HepG2 (cell line): ENCODE results near the gene KLHL11. TPM values are rescaled to one million over a fixed set of nuclear protein-coding genes. Genes with fewer than 3 reads are reported as not detected.
A peak's percentile ranks its signal among the peaks of the same experiment; 100 is the strongest.

Experiments used
- BCL6 ChIP-seq: IDR thresholded peaks from 2 replicates; pipeline ENCODE4 v1.6.1; 2016; ENCODE audit warnings: missing genetic modification reagents, missing compliant biosample characterization
- CC2D1A ChIP-seq: sonication (generic); formaldehyde crosslinking; IDR thresholded peaks from 2 replicates; pipeline ENCODE4 v1.8.1; 2023; ENCODE audit warnings: mild to moderate bottlenecking, missing genetic modification reagents
- EP300 ChIP-seq, 3 experiments: sonication (generic) in 1 of 3; formaldehyde crosslinking in 1 of 3; IDR thresholded peaks; 2 replicates each; pipeline versions ENCODE4 v1.5.1 to v1.6.1; 2011 to 2020; ENCODE audit warnings: low read depth in 2 of 3, low read length in 2 of 3, borderline replicate concordance in 1 of 3, improper control_type of control experiment in 1 of 3, mild to moderate bottlenecking in 1 of 3, missing genetic modification reagents in 1 of 3, moderate library complexity in 1 of 3
- ESRRA ChIP-seq: sonication (generic); formaldehyde crosslinking; IDR thresholded peaks from 2 replicates; pipeline ENCODE4 v1.5.1; 2020; ENCODE audit warnings: mild to moderate bottlenecking, low read depth, missing genetic modification reagents
- KDM1A ChIP-seq: IDR thresholded peaks from 2 replicates; pipeline ENCODE4 v1.6.1; 2016; ENCODE audit warnings: missing compliant biosample characterization
- KDM4B ChIP-seq: sonication (generic); formaldehyde crosslinking; IDR thresholded peaks from 2 replicates; pipeline ENCODE4 v1.4.0; 2020; ENCODE audit warnings: missing genetic modification reagents
- KLF16 ChIP-seq, 2 experiments: sonication (generic) in 1 of 2; formaldehyde crosslinking in 1 of 2; IDR thresholded peaks; 2 replicates each; pipeline versions ENCODE4 v1.6.1 to v1.8.0; 2016 to 2023; ENCODE audit warnings: missing genetic modification reagents in 2 of 2, missing compliant biosample characterization in 1 of 2
- MEIS1 ChIP-seq: sonication (generic); formaldehyde crosslinking; IDR thresholded peaks from 2 replicates; pipeline ENCODE4 v1.9.0; 2021; ENCODE audit warnings: mild to moderate bottlenecking, missing genetic modification reagents, moderate library complexity, borderline replicate concordance
- NCOA2 ChIP-seq: sonication (generic); formaldehyde crosslinking; IDR thresholded peaks from 2 replicates; pipeline ENCODE4 v1.8.0; 2022; ENCODE audit warnings: inconsistent platforms
- SALL2 ChIP-seq: sonication (generic); formaldehyde crosslinking; IDR thresholded peaks from 2 replicates; pipeline ENCODE4 v1.8.1; 2023; ENCODE audit warnings: mild to moderate bottlenecking, missing genetic modification reagents, inconsistent platforms
- SP4 ChIP-seq: sonication (generic); formaldehyde crosslinking; IDR thresholded peaks from 2 replicates; pipeline ENCODE4 v1.8.1; 2023; ENCODE audit warnings: mild to moderate bottlenecking, missing genetic modification reagents
- TBL1XR1 ChIP-seq: fragments of 150-350 bp; IDR thresholded peaks from 2 replicates; pipeline ENCODE4 v1.6.1; 2014; ENCODE audit warnings: borderline replicate concordance, low read length; ENCODE audit not compliant: partially characterized antibody
- ZFP1 ChIP-seq: IDR thresholded peaks from 2 replicates; pipeline ENCODE4 v1.6.1; 2016
- ZMAT3 ChIP-seq: sonication (generic); formaldehyde crosslinking; conservative IDR thresholded peaks from 2 replicates; pipeline ENCODE4 v1.7.0; 2021; ENCODE audit warnings: missing genetic modification reagents
- ZNF296 ChIP-seq: sonication (generic); formaldehyde crosslinking; conservative IDR thresholded peaks from 2 replicates; pipeline ENCODE4 v1.5.0; 2020; ENCODE audit warnings: mild to moderate bottlenecking, missing genetic modification reagents
- ZNF383 ChIP-seq: sonication (generic); formaldehyde crosslinking; IDR thresholded peaks from 2 replicates; pipeline ENCODE4 v1.4.0; 2020; ENCODE audit warnings: missing genetic modification reagents, mild to moderate bottlenecking, borderline replicate concordance
- ZNF44 ChIP-seq: sonication (generic); formaldehyde crosslinking; IDR thresholded peaks from 2 replicates; pipeline ENCODE4 v1.5.1; 2020; ENCODE audit warnings: mild to moderate bottlenecking, missing genetic modification reagents
- ZNF446 ChIP-seq: sonication (generic); formaldehyde crosslinking; IDR thresholded peaks from 2 replicates; pipeline ENCODE4 v1.5.0; 2020; ENCODE audit warnings: mild to moderate bottlenecking, missing genetic modification reagents
- polyA plus RNA-seq, 8 experiments: library from polyadenylated mRNA; depleted of rRNA in 3 of 8; stranded (reverse) in 7 of 8; unstranded in 1 of 8; fragments of >200 nt; fragmentation: Illumina TruSeq in 4 of 8; extraction: Trizol in 4 of 8; gene quantifications; 2 replicates each; pipeline versions ENCODE4 v1.2.1 to v1.2.3, GENCODE V29; 2011 to 2016; ENCODE audit warnings: low read depth in 4 of 8, missing spikeins in 1 of 8, mixed read lengths in 1 of 8; ENCODE audit not compliant: insufficient read depth in 1 of 8
- total RNA-seq, 5 experiments: library from RNA; depleted of rRNA; stranded (reverse); fragments of >200 nt; fragmentation: Illumina TruSeq; extraction: Trizol; gene quantifications; 2 replicates each; pipeline ENCODE4 v1.2.3, GENCODE V29; 2016; ENCODE audit warnings: low read depth in 1 of 5
- TF ChIP-seq, protein P1 (sequence below): sonication (generic); formaldehyde crosslinking; IDR thresholded peaks from 2 replicates; pipeline ENCODE4 v1.5.1; 2020; ENCODE audit warnings: missing genetic modification reagents, mild to moderate bottlenecking, borderline replicate concordance
- TF ChIP-seq, protein P2 (sequence below): sonication (generic); formaldehyde crosslinking; IDR thresholded peaks from 2 replicates; pipeline ENCODE4 v1.4.0; 2020; ENCODE audit warnings: low read depth, mild to moderate bottlenecking, missing genetic modification reagents
- TF ChIP-seq, protein P3 (sequence below): sonication (generic); formaldehyde crosslinking; IDR thresholded peaks from 2 replicates; pipeline ENCODE4 v1.5.0; 2020; ENCODE audit warnings: missing genetic modification reagents, mild to moderate bottlenecking, borderline replicate concordance
- TF ChIP-seq, protein P4 (sequence below): IDR thresholded peaks from 2 replicates; pipeline ENCODE4 v1.6.1; 2016; ENCODE audit warnings: missing compliant biosample characterization, missing genetic modification reagents, borderline replicate concordance
- TF ChIP-seq, protein P5 (sequence below): sonication (generic); formaldehyde crosslinking; IDR thresholded peaks from 2 replicates; pipeline ENCODE4 v1.4.0; 2020; ENCODE audit warnings: missing genetic modification reagents

KLHL11 gene
- total and polyA plus RNA-seq, 2 of the 13 experiments (the other 11 are each of a cell fraction or from before 2014, with no cell fraction given): 7.7 to 27.5 TPM

DNA sequence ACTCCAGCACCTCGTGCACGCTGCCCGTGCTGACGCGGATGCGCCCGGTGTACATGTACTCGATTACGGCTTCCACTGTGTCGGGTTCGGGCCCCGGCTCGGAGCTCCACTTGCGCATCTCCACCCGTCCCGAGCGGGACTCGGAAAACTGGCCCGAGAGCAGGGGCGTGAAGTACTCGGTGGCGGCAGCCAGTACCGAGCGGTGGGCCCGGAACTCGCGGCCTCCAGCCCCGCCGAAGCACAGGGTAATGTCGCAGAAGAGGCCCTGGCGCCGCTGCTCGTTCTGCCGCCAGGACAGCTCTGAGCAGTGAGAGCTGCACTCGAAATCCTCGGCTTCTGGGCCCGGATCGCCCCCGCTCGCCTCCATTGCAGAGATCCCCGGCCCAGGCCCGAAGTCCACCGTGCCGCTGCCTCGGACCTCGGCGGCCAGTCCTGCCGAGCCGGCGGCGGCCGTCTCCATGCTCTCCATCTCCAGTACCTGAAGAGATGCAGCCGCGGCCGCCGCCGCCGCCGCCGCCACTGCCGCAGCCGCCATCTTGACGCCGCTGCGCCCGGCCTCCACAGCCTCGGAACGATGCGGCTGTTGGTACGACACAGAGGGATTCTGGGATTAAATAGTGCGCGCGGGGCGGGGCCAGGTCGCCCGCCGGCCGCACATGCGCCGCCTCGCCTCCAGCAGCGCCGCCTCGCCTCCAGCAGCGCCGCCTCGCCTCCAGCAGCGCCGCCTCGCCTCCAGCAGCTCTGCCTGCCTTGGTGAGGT lies at the start of gene KLHL11 (continued):
- TF ChIP-seq ESRRA (peak; percentile 37; the same call in 1 of the 2 replicates), ZNF44 (0 out of 2 replicates have a peak, but pooled peaks have one; percentile 40), CC2D1A (CRISPR knock-in tag) (no peak), KDM4B (CRISPR knock-in tag) (peak; percentile 38; the same call in 1 of the 2 replicates), TBL1XR1 (no peak), ZFP1 (no peak), NCOA2 (CRISPR knock-in tag) (no peak), ZNF446 (CRISPR knock-in tag) (peak; percentile 87; the same call in 1 of the 2 replicates), KDM1A (CRISPR knock-in tag) (0 out of 2 replicates have a peak, but pooled peaks have one; percentile 12), KLF16 (CRISPR knock-in tag; IDR thresholded peaks at IDR 0.05) (peak in 1 of 2 experiments; percentile 87; a peak in 1 of 4 replicates), BCL6 (CRISPR knock-in tag) (no peak), SP4 (peak; percentile 46; the same call in 1 of the 2 replicates), SALL2 (CRISPR knock-in tag) (peak; percentile 46; the same call in 1 of the 2 replicates), ZNF296 (CRISPR knock-in tag) (no peak), ZMAT3 (0 out of 2 replicates have a peak, but pooled peaks have one; percentile 18), ZNF383 (CRISPR knock-in tag) (no peak), EP300 (IDR thresholded peaks at IDR 0.05; ENCODE audit: low read depth in 2 of 2, low read length in 2 of 2) (peak in 1 of 2 experiments; percentile 26; a peak in 1 of 4 replicates), EP300 (CRISPR knock-in tag; IDR thresholded peaks at IDR 0.05; ENCODE audit: borderline replicate concordance) (peak; percentile 7; the same call in 1 of the 2 replicates), MEIS1 (CRISPR knock-in tag) (peak; percentile 84)
- TF ChIP-seq, protein P1, sequence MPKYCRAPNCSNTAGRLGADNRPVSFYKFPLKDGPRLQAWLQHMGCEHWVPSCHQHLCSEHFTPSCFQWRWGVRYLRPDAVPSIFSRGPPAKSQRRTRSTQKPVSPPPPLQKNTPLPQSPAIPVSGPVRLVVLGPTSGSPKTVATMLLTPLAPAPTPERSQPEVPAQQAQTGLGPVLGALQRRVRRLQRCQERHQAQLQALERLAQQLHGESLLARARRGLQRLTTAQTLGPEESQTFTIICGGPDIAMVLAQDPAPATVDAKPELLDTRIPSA (CRISPR knock-in tag): peak; percentile 93; the same call in 1 of the 2 replicates
- TF ChIP-seq, protein P2, sequence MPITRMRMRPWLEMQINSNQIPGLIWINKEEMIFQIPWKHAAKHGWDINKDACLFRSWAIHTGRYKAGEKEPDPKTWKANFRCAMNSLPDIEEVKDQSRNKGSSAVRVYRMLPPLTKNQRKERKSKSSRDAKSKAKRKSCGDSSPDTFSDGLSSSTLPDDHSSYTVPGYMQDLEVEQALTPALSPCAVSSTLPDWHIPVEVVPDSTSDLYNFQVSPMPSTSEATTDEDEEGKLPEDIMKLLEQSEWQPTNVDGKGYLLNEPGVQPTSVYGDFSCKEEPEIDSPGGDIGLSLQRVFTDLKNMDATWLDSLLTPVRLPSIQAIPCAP (CRISPR knock-in tag): no peak
- TF ChIP-seq, protein P3, sequence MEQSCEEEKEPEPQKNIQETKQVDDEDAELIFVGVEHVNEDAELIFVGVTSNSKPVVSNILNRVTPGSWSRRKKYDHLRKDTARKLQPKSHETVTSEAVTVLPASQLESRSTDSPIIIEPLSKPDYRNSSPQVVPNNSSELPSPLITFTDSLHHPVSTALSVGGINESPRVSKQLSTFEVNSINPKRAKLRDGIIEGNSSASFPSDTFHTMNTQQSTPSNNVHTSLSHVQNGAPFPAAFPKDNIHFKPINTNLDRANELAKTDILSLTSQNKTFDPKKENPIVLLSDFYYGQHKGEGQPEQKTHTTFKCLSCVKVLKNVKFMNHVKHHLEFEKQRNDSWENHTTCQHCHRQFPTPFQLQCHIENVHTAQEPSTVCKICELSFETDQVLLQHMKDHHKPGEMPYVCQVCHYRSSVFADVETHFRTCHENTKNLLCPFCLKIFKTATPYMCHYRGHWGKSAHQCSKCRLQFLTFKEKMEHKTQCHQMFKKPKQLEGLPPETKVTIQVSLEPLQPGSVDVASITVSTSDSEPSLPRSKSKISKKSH (CRISPR knock-in tag): 0 out of 2 replicates have a peak, but pooled peaks have one; percentile 37
- TF ChIP-seq, protein P4, sequence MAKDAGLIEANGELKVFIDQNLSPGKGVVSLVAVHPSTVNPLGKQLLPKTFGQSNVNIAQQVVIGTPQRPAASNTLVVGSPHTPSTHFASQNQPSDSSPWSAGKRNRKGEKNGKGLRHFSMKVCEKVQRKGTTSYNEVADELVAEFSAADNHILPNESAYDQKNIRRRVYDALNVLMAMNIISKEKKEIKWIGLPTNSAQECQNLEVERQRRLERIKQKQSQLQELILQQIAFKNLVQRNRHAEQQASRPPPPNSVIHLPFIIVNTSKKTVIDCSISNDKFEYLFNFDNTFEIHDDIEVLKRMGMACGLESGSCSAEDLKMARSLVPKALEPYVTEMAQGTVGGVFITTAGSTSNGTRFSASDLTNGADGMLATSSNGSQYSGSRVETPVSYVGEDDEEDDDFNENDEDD (CRISPR knock-in tag): peak; percentile 72; the same call in 1 of the 2 replicates
- TF ChIP-seq, protein P5, sequence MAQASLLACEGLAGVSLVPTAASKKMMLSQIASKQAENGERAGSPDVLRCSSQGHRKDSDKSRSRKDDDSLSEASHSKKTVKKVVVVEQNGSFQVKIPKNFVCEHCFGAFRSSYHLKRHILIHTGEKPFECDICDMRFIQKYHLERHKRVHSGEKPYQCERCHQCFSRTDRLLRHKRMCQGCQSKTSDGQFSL: no peak
